ENCODE results near the gene LYSMD1. TPM values are rescaled to one million over a fixed set of nuclear protein-coding genes. Genes with fewer than 3 reads are reported as not detected.

Gene LYSMD1
- polyA plus RNA-seq, 1 of the 3 experiments (the other 2 are of a cell fraction): 4.5 TPM

GRCh38 chr1:151184211-151184610 is 18.5 kb upstream of the LYSMD1 start:
- no peaks in the 10 kb centered on the region for H3K9me3 ChIP-seq
- no peak overlapping the region for H3K4me2 ChIP-seq
- CTCF ChIA-PET: interaction anchor here (1.4 kb wide), 1 partner anchor 84 kb away, joined by 4 read pairs; no protein-coding TSS in a partner anchor
- no peak overlapping the region for H3K9ac ChIP-seq
- H3K4me3 ChIP-seq (ENCODE audit: low read depth in 2 of 2, low read length in 1 of 2): no peak overlapping the region
- H3K4me1 ChIP-seq (ENCODE audit: control insufficient read depth in 1 of 2, insufficient read depth in 2 of 2, low read depth in 1 of 2, low read length in 1 of 2): peaks cover 0 to 6% of the 10 kb centered on the region in 2 experiments; a peak in 1 of 4 replicates
- peaks cover 34% of the 10 kb centered on the region for H3K79me2 ChIP-seq (ENCODE audit: insufficient read depth)
- no peaks in the 10 kb centered on the region for H3F3A ChIP-seq (replicated peaks; ENCODE audit: insufficient read depth)
- no peak overlapping the region for H3K27ac ChIP-seq (ENCODE audit: low read depth in 2 of 2, low read length in 1 of 2)
- H4K20me1 ChIP-seq (ENCODE audit: insufficient read depth): no peaks in the 10 kb centered on the region
- TF ChIP-seq MEF2A (IDR thresholded peaks at IDR 0.05; ENCODE audit: borderline replicate concordance, low read depth) (no peak), CHD2 (IDR thresholded peaks at IDR 0.05; ENCODE audit: low read length, partially characterized antibody) (no peak), RXRA (IDR thresholded peaks at IDR 0.05; ENCODE audit: borderline replicate concordance, low read depth) (no peak), RAD21 (IDR thresholded peaks at IDR 0.05; ENCODE audit: low read length) (no peak)
- TF ChIP-seq, protein P1, sequence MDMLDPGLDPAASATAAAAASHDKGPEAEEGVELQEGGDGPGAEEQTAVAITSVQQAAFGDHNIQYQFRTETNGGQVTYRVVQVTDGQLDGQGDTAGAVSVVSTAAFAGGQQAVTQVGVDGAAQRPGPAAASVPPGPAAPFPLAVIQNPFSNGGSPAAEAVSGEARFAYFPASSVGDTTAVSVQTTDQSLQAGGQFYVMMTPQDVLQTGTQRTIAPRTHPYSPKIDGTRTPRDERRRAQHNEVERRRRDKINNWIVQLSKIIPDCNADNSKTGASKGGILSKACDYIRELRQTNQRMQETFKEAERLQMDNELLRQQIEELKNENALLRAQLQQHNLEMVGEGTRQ (IDR thresholded peaks at IDR 0.05; ENCODE audit: borderline replicate concordance, low read depth, low read length): no peak
- no peak for DNase-seq
- no peaks in the 10 kb centered on the region for H3K27me3 ChIP-seq (ENCODE audit: insufficient read depth)
- peaks cover 34 to 35% of the 10 kb centered on the region in 2 experiments for H3K36me3 ChIP-seq (replicated peaks in 1 of 2; ENCODE audit: control insufficient read depth in 1 of 2, insufficient read depth in 2 of 2, low read length in 1 of 2)
- no peak overlapping the region for H2AFZ ChIP-seq (ENCODE audit: low read depth)
- WGBS (ENCODE audit: low lambda C conversion rate): 94% methylated on average over 10 of the region's 10 CpGs
- H3K9me2 ChIP-seq: no peaks in the 10 kb centered on the region
- POLR2A ChIA-PET: no interaction called here

DNA sequence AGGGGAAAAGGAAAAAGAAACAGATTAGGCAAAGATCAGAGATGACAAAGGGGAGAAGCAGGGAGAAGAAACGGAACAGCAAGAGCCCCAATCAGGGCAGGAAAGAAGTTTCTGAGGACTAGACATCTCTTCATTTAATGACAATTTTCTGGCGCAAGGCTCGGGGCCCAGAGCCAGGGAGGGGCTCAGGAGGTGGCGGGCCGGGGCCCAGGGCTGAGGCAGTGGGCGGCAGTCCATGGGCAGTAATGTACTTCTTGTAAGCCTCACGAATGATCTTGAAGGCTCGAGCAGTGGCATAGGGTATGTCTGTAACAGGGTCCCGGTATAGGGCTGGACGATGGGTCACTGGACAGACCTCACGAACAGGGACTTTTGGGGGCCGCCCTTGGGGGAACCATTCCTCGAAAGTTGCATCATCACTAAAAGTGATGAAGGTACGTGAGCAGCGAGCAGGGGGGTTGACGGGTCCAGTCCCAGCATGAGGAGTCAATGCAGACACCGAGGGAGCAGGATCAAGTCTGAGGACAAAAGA is 10.9 kb upstream of the LYSMD1 start:
- H3K27me3 ChIP-seq (ENCODE audit: insufficient read depth): no peaks in the 10 kb centered on the region
- H3K27ac ChIP-seq (ENCODE audit: low read depth in 2 of 2, low read length in 1 of 2): no peak overlapping the region
- no peak for TF ChIP-seq NFIC (IDR thresholded peaks at IDR 0.05; ENCODE audit: borderline replicate concordance)
- TF ChIP-seq EP300 (IDR thresholded peaks at IDR 0.05; ENCODE audit: borderline replicate concordance in 1 of 2, low read depth in 1 of 2, low read length in 1 of 2): no peak
- TF ChIP-seq, protein P2, sequence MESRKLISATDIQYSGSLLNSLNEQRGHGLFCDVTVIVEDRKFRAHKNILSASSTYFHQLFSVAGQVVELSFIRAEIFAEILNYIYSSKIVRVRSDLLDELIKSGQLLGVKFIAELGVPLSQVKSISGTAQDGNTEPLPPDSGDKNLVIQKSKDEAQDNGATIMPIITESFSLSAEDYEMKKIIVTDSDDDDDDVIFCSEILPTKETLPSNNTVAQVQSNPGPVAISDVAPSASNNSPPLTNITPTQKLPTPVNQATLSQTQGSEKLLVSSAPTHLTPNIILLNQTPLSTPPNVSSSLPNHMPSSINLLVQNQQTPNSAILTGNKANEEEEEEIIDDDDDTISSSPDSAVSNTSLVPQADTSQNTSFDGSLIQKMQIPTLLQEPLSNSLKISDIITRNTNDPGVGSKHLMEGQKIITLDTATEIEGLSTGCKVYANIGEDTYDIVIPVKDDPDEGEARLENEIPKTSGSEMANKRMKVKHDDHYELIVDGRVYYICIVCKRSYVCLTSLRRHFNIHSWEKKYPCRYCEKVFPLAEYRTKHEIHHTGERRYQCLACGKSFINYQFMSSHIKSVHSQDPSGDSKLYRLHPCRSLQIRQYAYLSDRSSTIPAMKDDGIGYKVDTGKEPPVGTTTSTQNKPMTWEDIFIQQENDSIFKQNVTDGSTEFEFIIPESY (IDR thresholded peaks at IDR 0.05; ENCODE audit: borderline replicate concordance, low read depth): no peak
- TF ChIP-seq MXI1 (IDR thresholded peaks at IDR 0.05; ENCODE audit: low read depth, low read length): no peak
- TF ChIP-seq, protein P3, sequence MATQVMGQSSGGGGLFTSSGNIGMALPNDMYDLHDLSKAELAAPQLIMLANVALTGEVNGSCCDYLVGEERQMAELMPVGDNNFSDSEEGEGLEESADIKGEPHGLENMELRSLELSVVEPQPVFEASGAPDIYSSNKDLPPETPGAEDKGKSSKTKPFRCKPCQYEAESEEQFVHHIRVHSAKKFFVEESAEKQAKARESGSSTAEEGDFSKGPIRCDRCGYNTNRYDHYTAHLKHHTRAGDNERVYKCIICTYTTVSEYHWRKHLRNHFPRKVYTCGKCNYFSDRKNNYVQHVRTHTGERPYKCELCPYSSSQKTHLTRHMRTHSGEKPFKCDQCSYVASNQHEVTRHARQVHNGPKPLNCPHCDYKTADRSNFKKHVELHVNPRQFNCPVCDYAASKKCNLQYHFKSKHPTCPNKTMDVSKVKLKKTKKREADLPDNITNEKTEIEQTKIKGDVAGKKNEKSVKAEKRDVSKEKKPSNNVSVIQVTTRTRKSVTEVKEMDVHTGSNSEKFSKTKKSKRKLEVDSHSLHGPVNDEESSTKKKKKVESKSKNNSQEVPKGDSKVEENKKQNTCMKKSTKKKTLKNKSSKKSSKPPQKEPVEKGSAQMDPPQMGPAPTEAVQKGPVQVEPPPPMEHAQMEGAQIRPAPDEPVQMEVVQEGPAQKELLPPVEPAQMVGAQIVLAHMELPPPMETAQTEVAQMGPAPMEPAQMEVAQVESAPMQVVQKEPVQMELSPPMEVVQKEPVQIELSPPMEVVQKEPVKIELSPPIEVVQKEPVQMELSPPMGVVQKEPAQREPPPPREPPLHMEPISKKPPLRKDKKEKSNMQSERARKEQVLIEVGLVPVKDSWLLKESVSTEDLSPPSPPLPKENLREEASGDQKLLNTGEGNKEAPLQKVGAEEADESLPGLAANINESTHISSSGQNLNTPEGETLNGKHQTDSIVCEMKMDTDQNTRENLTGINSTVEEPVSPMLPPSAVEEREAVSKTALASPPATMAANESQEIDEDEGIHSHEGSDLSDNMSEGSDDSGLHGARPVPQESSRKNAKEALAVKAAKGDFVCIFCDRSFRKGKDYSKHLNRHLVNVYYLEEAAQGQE (IDR thresholded peaks at IDR 0.05; ENCODE audit: low read depth, low read length): no peak
- no peak for TF ChIP-seq FOXJ3 (CRISPR knock-in tag; IDR thresholded peaks at IDR 0.05)
- no peak for TF ChIP-seq SMC3 (IDR thresholded peaks at IDR 0.05; ENCODE audit: low read depth, low read length)
- no peak for TF ChIP-seq GABPA (IDR thresholded peaks at IDR 0.05; ENCODE audit: low read depth)
- TF ChIP-seq PBX3 (IDR thresholded peaks at IDR 0.05): no peak
- TF ChIP-seq MEF2A (IDR thresholded peaks at IDR 0.05; ENCODE audit: borderline replicate concordance, low read depth): no peak
- TF ChIP-seq RXRA (IDR thresholded peaks at IDR 0.05; ENCODE audit: borderline replicate concordance, low read depth): no peak
- no peak overlapping the region for H3K4me3 ChIP-seq (ENCODE audit: low read depth in 2 of 2, low read length in 1 of 2)
- ChIA-PET POLR2A (interaction anchor here (1.4 kb wide), 1 partner anchor 13 kb away, joined by 8 read pairs; the partner anchor contains the start of gene VPS72), CTCF (interaction anchor here (1.0 to 3.1 kb wide), 7 partner anchors 9 to 76 kb away, joined by 3 to 21 read pairs (median 4); partner anchors contain the start of genes LYSMD1, SCNM1 and VPS72)
- H3F3A ChIP-seq (replicated peaks; ENCODE audit: insufficient read depth): peaks cover 13% of the 10 kb centered on the region
- H3K79me2 ChIP-seq (ENCODE audit: insufficient read depth): no peaks in the 10 kb centered on the region
- H3K4me1 ChIP-seq (ENCODE audit: control insufficient read depth in 1 of 2, insufficient read depth in 2 of 2, low read depth in 1 of 2, low read length in 1 of 2): no peaks in the 10 kb centered on the region
- no peaks in the 10 kb centered on the region for H4K20me1 ChIP-seq (ENCODE audit: insufficient read depth)
- H3K9ac ChIP-seq: no peak overlapping the region
- DNase-seq: no peak
- H2AFZ ChIP-seq (ENCODE audit: low read depth): no peak overlapping the region
- no peaks in the 10 kb centered on the region for H3K9me3 ChIP-seq
- no peaks in the 10 kb centered on the region for H3K9me2 ChIP-seq
- 93% methylated on average over 16 of the region's 17 CpGs for WGBS (ENCODE audit: low lambda C conversion rate)
- H3K36me3 ChIP-seq (replicated peaks in 1 of 2; ENCODE audit: control insufficient read depth in 1 of 2, insufficient read depth in 2 of 2, low read length in 1 of 2): peaks cover 26 to 46% of the 10 kb centered on the region in 2 experiments
- H3K4me2 ChIP-seq: no peak overlapping the region
